ENCODE data around the gene HAUS1. TPM values are rescaled to one million over a fixed set of nuclear protein-coding genes. Genes with fewer than 3 reads are reported as not detected.

The HAUS1 gene
- total RNA-seq, 1 donor from 2014 or later = 20.9 TPM

DNA sequence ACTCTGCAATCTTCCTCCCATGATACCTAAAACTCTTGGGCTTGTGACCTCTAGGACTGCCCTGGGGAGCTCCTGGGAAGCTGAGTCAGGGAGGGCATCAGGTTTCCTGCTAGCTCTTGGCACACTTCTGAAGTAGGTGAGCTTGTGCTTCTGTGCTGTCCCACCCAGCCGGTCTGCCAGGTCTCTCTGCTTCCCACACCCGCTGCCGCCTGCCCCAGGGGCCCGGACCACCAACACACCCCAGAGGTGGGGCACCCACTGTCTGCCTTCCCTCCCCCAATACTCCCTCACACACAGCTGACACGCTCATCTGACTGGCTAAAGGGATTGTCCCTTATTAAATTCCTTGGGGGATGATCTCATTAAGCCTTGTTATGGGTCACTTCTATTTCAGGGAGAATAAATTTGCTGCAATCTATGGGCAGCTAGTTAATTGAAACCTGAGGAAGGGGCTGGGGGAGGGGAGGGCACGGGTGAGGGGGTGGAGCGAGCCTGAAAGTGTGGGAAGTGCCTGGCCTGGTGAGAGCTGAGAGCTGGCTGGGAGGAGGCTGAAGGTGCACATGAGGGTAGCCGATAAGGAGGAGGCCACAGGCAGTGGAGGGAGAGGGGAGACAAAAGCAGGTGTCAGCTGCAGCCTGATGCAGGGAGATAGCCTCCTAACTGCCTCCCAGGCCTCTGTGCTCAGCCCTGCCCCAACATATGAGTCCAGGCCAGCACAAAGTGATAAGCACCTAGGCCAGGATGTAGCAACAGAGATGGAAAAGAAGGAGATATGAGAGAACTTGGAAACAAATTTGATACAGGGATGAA, 48.8 kb downstream of the HAUS1 start:
- Histone ChIP-seq H3K9me3 (no peaks in the 10 kb centered on the region), H3K27me3 (no peaks in the 10 kb centered on the region), H3K27ac (no peak overlapping the region), H3K36me3 (no peaks in the 10 kb centered on the region), H3K4me1 (no peaks in the 10 kb centered on the region), H3K4me3 (no peak overlapping the region)
- no peak for TF ChIP-seq POLR2A (IDR thresholded peaks at IDR 0.05)
- TF ChIP-seq POLR2AphosphoS5 (IDR thresholded peaks at IDR 0.05; ENCODE audit: insufficient read depth in 1 of 2, low read depth in 1 of 2) = no peak
- intact Hi-C loops (cut with DNase I) = loop anchor here (10.0 kb wide), 1 partner anchor 502 kb away; the partner anchor contains the start of gene LOXHD1
- DNase-seq (ENCODE audit: extremely low spot score in 2 of 2) = no peak

DNA sequence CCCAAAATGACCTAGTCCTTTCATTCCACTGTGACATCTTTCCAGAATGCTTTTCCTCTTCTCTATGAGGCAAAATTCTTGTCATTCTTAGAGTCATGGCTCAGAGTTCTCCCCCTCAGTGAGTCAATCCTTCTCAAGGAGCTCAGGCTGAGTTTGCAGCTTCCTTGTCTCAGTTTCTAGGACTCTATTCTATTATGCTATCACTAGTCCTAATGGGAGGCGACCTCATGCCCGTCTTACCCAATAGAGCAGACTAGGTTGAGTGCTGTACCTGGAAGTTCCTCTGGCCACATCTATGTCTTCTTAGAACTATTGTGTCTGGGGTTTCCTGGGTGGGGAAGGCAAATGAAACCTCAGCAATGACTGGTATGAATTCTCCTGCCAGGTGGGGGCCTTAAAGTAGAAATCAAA, 51.5 kb downstream of the HAUS1 start:
- no peak overlapping the region for H3K4me3 ChIP-seq
- no peaks in the 10 kb centered on the region for H3K9me3 ChIP-seq
- H3K36me3 ChIP-seq = no peaks in the 10 kb centered on the region
- no peak for DNase-seq (ENCODE audit: extremely low spot score in 2 of 2)
- H3K27me3 ChIP-seq = no peaks in the 10 kb centered on the region
- no peaks in the 10 kb centered on the region for H3K4me1 ChIP-seq
- no peak overlapping the region for H3K27ac ChIP-seq
- TF ChIP-seq POLR2A (IDR thresholded peaks at IDR 0.05) = no peak
- TF ChIP-seq, protein P1, sequence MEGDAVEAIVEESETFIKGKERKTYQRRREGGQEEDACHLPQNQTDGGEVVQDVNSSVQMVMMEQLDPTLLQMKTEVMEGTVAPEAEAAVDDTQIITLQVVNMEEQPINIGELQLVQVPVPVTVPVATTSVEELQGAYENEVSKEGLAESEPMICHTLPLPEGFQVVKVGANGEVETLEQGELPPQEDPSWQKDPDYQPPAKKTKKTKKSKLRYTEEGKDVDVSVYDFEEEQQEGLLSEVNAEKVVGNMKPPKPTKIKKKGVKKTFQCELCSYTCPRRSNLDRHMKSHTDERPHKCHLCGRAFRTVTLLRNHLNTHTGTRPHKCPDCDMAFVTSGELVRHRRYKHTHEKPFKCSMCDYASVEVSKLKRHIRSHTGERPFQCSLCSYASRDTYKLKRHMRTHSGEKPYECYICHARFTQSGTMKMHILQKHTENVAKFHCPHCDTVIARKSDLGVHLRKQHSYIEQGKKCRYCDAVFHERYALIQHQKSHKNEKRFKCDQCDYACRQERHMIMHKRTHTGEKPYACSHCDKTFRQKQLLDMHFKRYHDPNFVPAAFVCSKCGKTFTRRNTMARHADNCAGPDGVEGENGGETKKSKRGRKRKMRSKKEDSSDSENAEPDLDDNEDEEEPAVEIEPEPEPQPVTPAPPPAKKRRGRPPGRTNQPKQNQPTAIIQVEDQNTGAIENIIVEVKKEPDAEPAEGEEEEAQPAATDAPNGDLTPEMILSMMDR (IDR thresholded peaks at IDR 0.05) = no peak
- no peak for TF ChIP-seq POLR2AphosphoS5 (IDR thresholded peaks at IDR 0.05; ENCODE audit: insufficient read depth in 1 of 2, low read depth in 1 of 2)
- intact Hi-C loops (cut with DNase I) = loop anchor here (10.0 kb wide), 1 partner anchor 499 kb away; the partner anchor contains the start of gene LOXHD1

DNA sequence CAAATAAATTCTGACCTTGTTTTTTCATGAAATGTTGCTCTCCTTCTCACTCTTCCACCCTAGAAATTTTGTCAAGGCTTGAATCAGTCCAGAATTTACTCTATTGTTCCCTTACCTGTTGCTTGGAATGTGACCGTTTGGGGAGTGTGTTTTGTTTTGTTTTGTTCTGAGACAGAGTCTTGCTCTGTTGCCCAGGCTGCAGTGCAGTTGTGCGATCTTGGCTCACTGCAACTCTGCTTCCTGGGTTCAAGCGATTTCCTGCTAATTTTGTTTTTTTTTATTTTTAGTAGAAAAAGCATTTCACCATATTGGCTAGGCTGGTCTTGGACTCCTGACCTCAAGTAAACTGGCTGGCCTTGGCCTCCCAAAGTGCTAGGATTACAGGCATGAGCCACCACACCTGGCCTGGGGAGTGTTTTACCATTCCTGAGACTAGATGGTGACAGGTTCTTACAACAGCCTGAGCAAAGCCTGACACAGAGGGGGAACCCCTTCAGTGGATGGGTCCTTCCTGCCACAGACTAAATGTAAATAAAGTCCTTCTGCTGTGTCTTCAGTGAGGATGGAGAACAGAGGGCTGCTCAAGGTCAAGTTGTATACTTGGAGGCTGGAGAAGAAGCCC, 52.0 kb downstream of the HAUS1 start:
- Histone ChIP-seq H3K27me3 (no peaks in the 10 kb centered on the region), H3K36me3 (no peaks in the 10 kb centered on the region), H3K4me1 (no peaks in the 10 kb centered on the region), H3K4me3 (no peak overlapping the region), H3K27ac (no peak overlapping the region), H3K9me3 (no peaks in the 10 kb centered on the region)
- no peak for TF ChIP-seq POLR2AphosphoS5 (IDR thresholded peaks at IDR 0.05; ENCODE audit: insufficient read depth in 1 of 2, low read depth in 1 of 2)
- TF ChIP-seq, protein P1 (IDR thresholded peaks at IDR 0.05) = no peak
- no peak for TF ChIP-seq POLR2A (IDR thresholded peaks at IDR 0.05)
- intact Hi-C loops (cut with DNase I) = loop anchor here (10.0 kb wide), 1 partner anchor 499 kb away; the partner anchor contains the start of gene LOXHD1
- DNase-seq (ENCODE audit: extremely low spot score in 2 of 2) = no peak

DNA sequence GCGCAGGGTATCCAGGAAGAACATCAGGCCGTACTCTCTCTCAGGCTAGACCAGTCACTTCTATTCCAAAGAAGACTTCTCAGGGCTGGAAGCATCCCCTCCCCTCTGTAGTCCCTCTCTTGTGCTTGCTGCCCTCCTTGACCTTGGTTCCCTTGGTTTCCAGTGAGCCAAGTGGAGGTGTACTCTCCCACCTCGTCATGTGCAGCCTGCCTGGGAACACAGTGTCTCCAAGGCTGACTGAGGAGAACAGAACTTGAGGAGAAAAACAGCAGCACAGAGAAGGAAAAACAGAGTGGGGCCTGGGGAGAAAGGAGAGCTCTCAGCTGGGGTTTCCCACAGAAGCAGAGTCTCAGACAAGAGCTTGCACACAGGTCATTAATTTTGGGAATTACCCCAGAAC, 52.7 kb downstream of the HAUS1 start:
- Histone ChIP-seq H3K4me3 (no peak overlapping the region), H3K27ac (no peak overlapping the region), H3K27me3 (no peaks in the 10 kb centered on the region), H3K9me3 (no peaks in the 10 kb centered on the region), H3K36me3 (no peaks in the 10 kb centered on the region), H3K4me1 (no peaks in the 10 kb centered on the region)
- intact Hi-C loops (cut with DNase I) = loop anchor here (10.0 kb wide), 1 partner anchor 498 kb away; the partner anchor contains the start of gene LOXHD1
- TF ChIP-seq, protein P1 (IDR thresholded peaks at IDR 0.05) = no peak
- TF ChIP-seq POLR2A (IDR thresholded peaks at IDR 0.05) (no peak), POLR2AphosphoS5 (IDR thresholded peaks at IDR 0.05; ENCODE audit: insufficient read depth in 1 of 2, low read depth in 1 of 2) (no peak)
- DNase-seq (ENCODE audit: extremely low spot score in 2 of 2) = no peak

DNA sequence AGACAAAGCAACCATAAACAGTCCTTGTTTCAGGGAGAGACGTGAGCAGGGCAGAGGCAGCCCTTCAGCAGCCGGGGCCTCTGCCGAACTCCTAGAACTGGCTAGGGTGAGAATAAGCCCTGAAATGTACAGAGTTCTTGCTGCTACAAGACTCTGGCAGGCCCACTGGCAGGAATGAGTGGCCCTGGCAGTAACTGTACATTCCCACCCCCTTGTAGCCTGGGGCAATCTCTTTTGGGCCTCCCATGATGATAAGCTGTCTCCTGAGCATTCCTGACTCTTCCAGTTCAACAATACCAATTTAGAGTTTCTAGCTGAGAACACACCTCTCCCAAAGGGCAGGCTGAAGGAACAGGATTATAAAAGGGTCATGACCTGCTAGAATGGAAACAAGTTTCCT, 54.3 kb downstream of the HAUS1 start:
- no peak for TF ChIP-seq POLR2A (IDR thresholded peaks at IDR 0.05)
- TF ChIP-seq, protein P1 (IDR thresholded peaks at IDR 0.05) = no peak
- TF ChIP-seq POLR2AphosphoS5 (IDR thresholded peaks at IDR 0.05; ENCODE audit: insufficient read depth in 1 of 2, low read depth in 1 of 2) = no peak
- Histone ChIP-seq H3K27me3 (no peaks in the 10 kb centered on the region), H3K36me3 (no peaks in the 10 kb centered on the region), H3K4me1 (no peaks in the 10 kb centered on the region), H3K9me3 (no peaks in the 10 kb centered on the region), H3K27ac (no peak overlapping the region), H3K4me3 (no peak overlapping the region)
- intact Hi-C loops (cut with DNase I) = loop anchor here (10.0 kb wide), 1 partner anchor 496 kb away; the partner anchor contains the start of gene LOXHD1
- DNase-seq (ENCODE audit: extremely low spot score in 2 of 2) = no peak

Measured in vagina (tissue), 2 donors.